Natural killer cell (primary cell): Measurements from ENCODE around the gene BLOC1S6. TPM values are rescaled to one million over a fixed set of nuclear protein-coding genes. Genes with fewer than 3 reads are reported as not detected.

ENCODE experiments used
- ATAC-seq, 3 donors: fragments of 150-1000 bp in 2 of 3; fragments of 200-7000 bp in 1 of 3; cut with Tn5 transposase; 1 replicate in 1 of 3; 2 replicates in 2 of 3; pipeline ENCODE4 v1.10.0; 2021; ENCODE audit warnings: mild to moderate bottlenecking in 2 of 3, moderate library complexity in 2 of 3
- DNase-seq, 2 donors: peaks; one replicate each; pipeline versions ENCODE4 v3.0.0 to v3.0.0-alpha.2; 2013 to 2021; ENCODE audit warnings: mixed read lengths in 1 of 2
- H3K27ac ChIP-seq: one replicate; pipeline ENCODE4 v1.5.1; 2013; ENCODE audit warnings: mild to moderate bottlenecking, low read length
- H3K27me3 ChIP-seq: one replicate; pipeline ENCODE4 v1.6.1; 2013; ENCODE audit warnings: low read length; ENCODE audit not compliant: control insufficient read depth, insufficient read depth
- H3K36me3 ChIP-seq: one replicate; pipeline ENCODE4 v1.6.1; 2013; ENCODE audit warnings: low read length; ENCODE audit not compliant: control insufficient read depth, insufficient read depth
- H3K4me1 ChIP-seq: one replicate; pipeline ENCODE4 v1.6.1; 2013; ENCODE audit warnings: low read length; ENCODE audit not compliant: control insufficient read depth, insufficient read depth
- H3K4me3 ChIP-seq: one replicate; pipeline ENCODE4 v1.5.1; 2013; ENCODE audit warnings: low read length
- H3K9me3 ChIP-seq: one replicate; pipeline ENCODE4 v1.6.1; 2013; ENCODE audit warnings: low read length; ENCODE audit not compliant: control insufficient read depth, insufficient read depth
- H3K27ac Mint-ChIP-seq, 2 donors: one replicate each; pipeline ENCODE4 v1.8.0; 2022; ENCODE audit warnings: mild to moderate bottlenecking in 2 of 2, mixed read lengths in 2 of 2, moderate library complexity in 1 of 2
- H3K27me3 Mint-ChIP-seq, 2 donors: one replicate each; pipeline ENCODE4 v1.8.0; 2022; ENCODE audit warnings: low read depth in 2 of 2, mixed read lengths in 2 of 2
- H3K36me3 Mint-ChIP-seq: one replicate; pipeline ENCODE4 v1.8.0; 2022; ENCODE audit warnings: mixed read lengths
- H3K4me1 Mint-ChIP-seq, 2 donors: one replicate each; pipeline ENCODE4 v1.8.0; 2022; ENCODE audit warnings: mixed read lengths in 2 of 2
- H3K4me3 Mint-ChIP-seq: one replicate; pipeline ENCODE4 v1.8.0; 2022; ENCODE audit warnings: mild to moderate bottlenecking, moderate library complexity, mixed read lengths
- H3K9me3 Mint-ChIP-seq, 2 donors: one replicate each; pipeline ENCODE4 v1.8.0; 2022; ENCODE audit warnings: mixed read lengths in 2 of 2
- WGBS: methylation state at CpG from one replicate; pipeline ENCODE4 v1.1.7; 2013; ENCODE audit warnings: missing lambda C conversion rate; ENCODE audit not compliant: insufficient coverage; 5-methylcytosine and 5-hydroxymethylcytosine counted together
- intact Hi-C: fragments of 100-400 bp; cut with micrococcal nuclease; formaldehyde crosslinking; loops from one replicate; pipeline ENCODE4 v1.14.2; 2022
- total RNA-seq, 4 donors: library from RNA; stranded (reverse); fragments of 120-200 nt in 1 of 4; gene quantifications; one replicate each; pipeline versions ENCODE4 v1.2.3 to v1.2.4, GENCODE V29; 2013 to 2022
- TF ChIP-seq, protein P1 (sequence below): fragments of 200-600 bp; IDR thresholded peaks from one replicate; pipeline ENCODE4 v1.8.0; 2022; ENCODE audit warnings: antibody characterized with exemption

BLOC1S6 gene
- total RNA-seq, 3 donors from 2014 or later (not counting 1 experiment from before 2014, with no cell fraction given): 63.4 to 81.3 (median 65.6) TPM

DNA sequence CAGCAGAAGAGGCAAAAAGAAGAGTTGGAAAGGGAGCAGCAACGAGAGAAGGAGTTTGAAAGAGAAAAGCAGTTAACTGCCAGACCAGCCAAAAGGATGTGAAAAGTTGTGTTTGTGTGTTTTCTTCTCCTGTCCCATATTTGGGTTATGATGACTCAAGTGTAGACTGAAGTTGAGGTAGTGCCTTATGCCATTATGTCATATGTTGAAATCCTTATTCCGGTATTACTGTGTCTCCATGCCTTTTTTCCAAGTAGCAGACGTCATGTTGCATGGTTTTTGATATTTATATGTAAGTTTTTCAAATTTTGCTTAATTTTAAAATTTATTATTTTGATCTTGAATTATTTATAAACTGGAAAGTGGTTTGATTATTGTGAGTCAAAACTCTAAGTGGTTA lies 19.2 kb downstream of the BLOC1S6 start:
- Histone ChIP-seq H3K9me3 (no peaks in the 10 kb centered on the region), H3K27ac (no peak overlapping the region), H3K27me3 (no peaks in the 10 kb centered on the region), H3K4me3 (no peak overlapping the region), H3K36me3 (peaks cover 18% of the 10 kb centered on the region), H3K4me1 (peaks cover 4% of the 10 kb centered on the region)
- no peaks in the 10 kb centered on the region for H3K36me3 Mint-ChIP-seq
- H3K27me3 Mint-ChIP-seq: no peaks in the 10 kb centered on the region
- intact Hi-C loops: no loop called here
- peaks cover 2 to 6% of the 10 kb centered on the region in 2 donors for H3K4me1 Mint-ChIP-seq
- H3K4me3 Mint-ChIP-seq: no peak overlapping the region
- DNase-seq (no peak), ATAC-seq (no peak)
- 100% methylated on average over 3 of the region's 3 CpGs for WGBS
- no peaks in the 10 kb centered on the region for H3K9me3 Mint-ChIP-seq
- TF ChIP-seq, protein P1, sequence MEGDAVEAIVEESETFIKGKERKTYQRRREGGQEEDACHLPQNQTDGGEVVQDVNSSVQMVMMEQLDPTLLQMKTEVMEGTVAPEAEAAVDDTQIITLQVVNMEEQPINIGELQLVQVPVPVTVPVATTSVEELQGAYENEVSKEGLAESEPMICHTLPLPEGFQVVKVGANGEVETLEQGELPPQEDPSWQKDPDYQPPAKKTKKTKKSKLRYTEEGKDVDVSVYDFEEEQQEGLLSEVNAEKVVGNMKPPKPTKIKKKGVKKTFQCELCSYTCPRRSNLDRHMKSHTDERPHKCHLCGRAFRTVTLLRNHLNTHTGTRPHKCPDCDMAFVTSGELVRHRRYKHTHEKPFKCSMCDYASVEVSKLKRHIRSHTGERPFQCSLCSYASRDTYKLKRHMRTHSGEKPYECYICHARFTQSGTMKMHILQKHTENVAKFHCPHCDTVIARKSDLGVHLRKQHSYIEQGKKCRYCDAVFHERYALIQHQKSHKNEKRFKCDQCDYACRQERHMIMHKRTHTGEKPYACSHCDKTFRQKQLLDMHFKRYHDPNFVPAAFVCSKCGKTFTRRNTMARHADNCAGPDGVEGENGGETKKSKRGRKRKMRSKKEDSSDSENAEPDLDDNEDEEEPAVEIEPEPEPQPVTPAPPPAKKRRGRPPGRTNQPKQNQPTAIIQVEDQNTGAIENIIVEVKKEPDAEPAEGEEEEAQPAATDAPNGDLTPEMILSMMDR: no peak
- no peak overlapping the region for H3K27ac Mint-ChIP-seq

DNA sequence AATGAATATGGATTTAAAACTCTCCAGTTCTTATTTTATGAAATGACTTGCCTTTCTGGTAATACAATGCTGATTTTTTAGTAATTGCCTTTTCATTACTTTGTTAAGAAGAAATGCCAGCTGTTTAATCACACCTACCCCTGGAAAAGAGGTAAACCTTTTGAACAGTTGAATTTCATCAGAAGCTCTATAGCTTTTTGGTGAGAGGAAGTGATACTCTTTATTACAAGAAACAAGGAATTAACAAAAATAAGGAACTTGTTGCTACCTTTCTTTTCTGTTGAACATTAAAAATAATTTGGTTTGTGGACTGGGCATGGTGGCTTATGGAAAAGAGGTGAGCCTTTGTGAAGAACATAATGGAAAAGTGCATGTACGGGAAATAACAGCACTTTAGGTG lies 19.7 kb downstream of the BLOC1S6 start:
- H3K9me3 Mint-ChIP-seq: no peaks in the 10 kb centered on the region
- TF ChIP-seq, protein P1: no peak
- 100% methylated on average over 1 of the region's 1 CpG for WGBS
- no peaks in the 10 kb centered on the region for H3K27me3 Mint-ChIP-seq
- intact Hi-C loops: no loop called here
- Histone ChIP-seq H3K4me1 (peaks cover 4% of the 10 kb centered on the region), H3K36me3 (peaks cover 18% of the 10 kb centered on the region), H3K27ac (no peak overlapping the region), H3K27me3 (no peaks in the 10 kb centered on the region), H3K9me3 (no peaks in the 10 kb centered on the region), H3K4me3 (no peak overlapping the region)
- H3K4me3 Mint-ChIP-seq: no peak overlapping the region
- peaks cover 0 to 6% of the 10 kb centered on the region in 2 donors for H3K4me1 Mint-ChIP-seq
- no peak for ATAC-seq
- DNase-seq: no peak
- no peaks in the 10 kb centered on the region for H3K36me3 Mint-ChIP-seq
- peak overlapping the region in 1 of 2 donors; percentile 25 for H3K27ac Mint-ChIP-seq

DNA sequence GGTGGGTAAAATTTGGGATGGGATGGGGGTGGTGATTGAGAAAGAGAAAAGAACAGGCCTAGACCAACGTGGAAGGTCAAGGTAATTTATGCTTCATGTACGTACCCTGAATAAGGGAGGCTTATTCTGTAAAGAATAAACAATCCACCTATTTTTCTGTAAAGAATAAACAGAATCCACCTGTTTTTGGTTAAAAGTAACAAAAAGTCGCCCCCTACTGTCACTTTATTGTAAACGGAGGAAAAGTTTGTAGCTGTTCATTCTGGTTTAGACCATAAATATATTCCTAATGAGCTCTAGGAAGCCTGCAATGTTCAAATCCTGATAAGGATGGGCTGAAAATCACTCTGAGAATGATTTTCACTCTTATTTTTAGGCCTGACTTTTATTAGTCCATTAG lies 24.1 kb downstream of the BLOC1S6 start:
- 17% methylated on average over 1 of the region's 4 CpGs for WGBS
- H3K27ac Mint-ChIP-seq: no peak overlapping the region
- intact Hi-C loops: no loop called here
- Histone ChIP-seq H3K4me1 (no peaks in the 10 kb centered on the region), H3K27ac (no peak overlapping the region), H3K9me3 (no peaks in the 10 kb centered on the region), H3K36me3 (peaks cover 12% of the 10 kb centered on the region), H3K4me3 (no peak overlapping the region), H3K27me3 (no peaks in the 10 kb centered on the region)
- H3K4me3 Mint-ChIP-seq: no peak overlapping the region
- TF ChIP-seq, protein P1: peak; percentile 40
- no peaks in the 10 kb centered on the region for H3K9me3 Mint-ChIP-seq
- no peaks in the 10 kb centered on the region for H3K4me1 Mint-ChIP-seq
- H3K27me3 Mint-ChIP-seq: no peaks in the 10 kb centered on the region
- no peaks in the 10 kb centered on the region for H3K36me3 Mint-ChIP-seq
- ATAC-seq (no peak), DNase-seq (peak in 1 of 2 donors; percentile 41)

DNA sequence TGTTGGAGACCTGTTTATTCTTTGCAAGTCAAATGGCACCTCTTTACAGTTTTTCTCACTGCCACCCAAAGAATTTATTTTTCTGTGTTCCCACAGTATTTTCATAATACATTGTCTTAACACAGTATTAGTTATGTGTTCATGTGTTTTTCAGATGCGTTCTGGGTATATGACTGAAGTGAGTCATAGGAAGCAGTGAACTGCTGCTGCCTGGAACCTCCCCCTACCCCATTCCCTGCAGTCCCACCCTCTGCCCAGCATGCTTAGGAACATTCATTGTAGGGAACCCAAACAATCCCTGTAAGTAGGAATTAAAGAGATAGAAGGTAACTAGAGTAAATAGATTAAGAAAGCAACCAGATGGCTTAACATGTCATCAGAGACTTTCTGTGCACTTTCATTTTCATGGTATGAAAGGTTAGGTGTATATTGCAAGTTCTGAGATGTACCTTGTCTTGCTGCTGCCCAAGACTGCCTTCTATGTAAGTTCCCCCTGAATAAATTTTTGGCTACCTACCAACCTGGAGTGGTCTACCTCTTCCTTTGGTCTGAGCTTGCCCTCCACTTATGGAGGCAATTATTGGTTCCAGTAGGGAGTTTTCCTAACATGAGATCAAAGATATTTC lies 25.7 kb downstream of the BLOC1S6 start:
- Mint-ChIP-seq H3K4me1 (no peaks in the 10 kb centered on the region), H3K4me3 (no peak overlapping the region), H3K9me3 (no peaks in the 10 kb centered on the region), H3K27ac (no peak overlapping the region), H3K36me3 (no peaks in the 10 kb centered on the region), H3K27me3 (no peaks in the 10 kb centered on the region)
- H3K4me3 ChIP-seq: no peak overlapping the region
- H3K27ac ChIP-seq: no peak overlapping the region
- no CpG with 5 or more reads among the region's 1 CpG for WGBS
- no peaks in the 10 kb centered on the region for H3K4me1 ChIP-seq
- H3K36me3 ChIP-seq: peaks cover 4% of the 10 kb centered on the region
- no peaks in the 10 kb centered on the region for H3K27me3 ChIP-seq
- intact Hi-C loops: no loop called here
- no peak for DNase-seq
- TF ChIP-seq, protein P1: no peak
- H3K9me3 ChIP-seq: no peaks in the 10 kb centered on the region
- ATAC-seq: no peak
